Measurements from ENCODE around the gene DOP1B. TPM values are rescaled to one million over a fixed set of nuclear protein-coding genes. Genes with fewer than 3 reads are reported as not detected.
A peak's percentile ranks its signal among the peaks of the same experiment; 100 is the strongest.
"Not testable (repeated sequence)": the region's sequence is repeated elsewhere in the genome, so short reads cannot be mapped to it uniquely, and the experiment has no call there.

Gene DOP1B
- total RNA-seq, 1 experiment from 2014 or later, result 13.0 TPM

DNA sequence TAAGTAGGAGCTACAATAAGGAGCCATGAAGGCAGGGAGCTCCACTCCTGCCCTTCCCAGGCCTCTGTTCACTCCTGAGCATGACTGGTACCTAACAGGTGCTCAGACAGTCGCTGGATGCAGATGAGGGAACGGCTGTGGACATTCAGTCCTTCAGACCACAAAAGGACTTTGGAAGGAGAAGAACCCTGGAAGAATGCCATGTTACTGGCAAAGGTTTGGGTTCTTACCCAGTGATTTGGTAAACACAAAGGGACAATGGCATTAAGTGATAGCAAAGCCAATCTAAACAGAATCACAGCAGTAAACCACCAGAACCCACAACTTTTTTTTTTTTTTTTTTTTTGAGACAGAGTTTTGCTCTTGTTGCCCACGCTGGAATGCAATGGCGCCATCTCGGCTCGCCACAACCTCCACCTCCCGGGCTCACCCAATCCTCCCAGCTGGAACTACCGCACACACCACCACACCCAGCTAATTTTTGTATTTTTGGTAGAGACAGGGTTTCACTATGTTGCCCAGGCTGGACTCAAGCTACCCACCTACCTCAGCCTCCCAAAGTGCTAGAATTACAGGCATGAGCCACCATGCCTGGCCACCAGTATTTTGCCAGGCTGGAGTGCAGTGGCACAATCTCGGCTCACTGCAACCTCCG lies 29.2 kb upstream of the DOP1B start:
- Histone ChIP-seq H3K27ac (no peak overlapping the region), H3K36me3 (0 out of 2 replicates have a peak, but pooled peaks cover 2% of the 10 kb centered on the region), H3K4me3 (no peak overlapping the region), H3K27me3 (no peaks in the 10 kb centered on the region), H3K9me3 (replicated peaks) (no peaks in the 10 kb centered on the region), H3K4me1 (peaks cover 5% of the 10 kb centered on the region)
- DNase-seq, result peak; percentile 42 to 58

DNA sequence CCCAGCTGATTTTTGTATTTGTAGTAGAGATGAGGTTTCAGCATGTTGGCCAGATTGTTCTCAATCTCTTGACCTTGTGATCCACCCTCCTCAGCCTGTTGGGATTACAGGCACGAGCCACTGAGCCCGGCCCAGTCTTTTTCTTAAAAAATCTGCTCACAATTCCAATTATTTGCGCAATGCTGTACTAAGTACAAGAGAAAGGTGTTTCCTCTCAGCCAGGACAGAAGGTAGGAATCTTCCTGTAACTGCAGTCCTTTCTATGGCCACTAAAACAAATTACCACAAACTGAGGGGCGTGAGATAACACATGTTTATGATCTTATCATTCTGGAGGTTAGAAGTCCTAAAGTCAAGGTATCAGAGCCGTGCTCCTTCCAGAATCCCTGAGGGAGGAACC lies 28.6 kb upstream of the DOP1B start:
- Histone ChIP-seq H3K9me3 (replicated peaks) (no peaks in the 10 kb centered on the region), H3K27me3 (no peaks in the 10 kb centered on the region), H3K27ac (no peak overlapping the region), H3K36me3 (0 out of 2 replicates have a peak, but pooled peaks cover 2% of the 10 kb centered on the region), H3K4me1 (peaks cover 5% of the 10 kb centered on the region), H3K4me3 (no peak overlapping the region)
- DNase-seq, result no peak

DNA sequence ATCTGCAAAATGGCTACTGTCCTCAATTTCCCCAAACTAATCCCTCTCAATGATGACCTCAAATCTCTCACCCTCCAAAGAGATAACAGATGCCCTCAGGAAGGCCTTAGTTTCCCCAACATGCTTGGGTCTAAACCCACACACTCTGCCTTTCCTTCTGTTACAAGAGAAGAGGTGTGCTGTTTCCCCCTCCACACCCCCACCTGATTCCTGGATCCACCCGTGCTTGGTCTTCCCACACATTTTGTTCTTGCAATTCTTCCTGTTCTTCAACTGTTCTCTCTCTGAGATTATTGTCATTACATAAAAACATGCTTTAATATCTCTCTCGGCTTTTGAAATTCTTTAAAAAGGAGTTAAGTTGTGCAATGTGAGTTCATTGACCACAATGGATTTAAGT lies 27.4 kb upstream of the DOP1B start:
- H3K4me1 ChIP-seq, result peaks cover 7% of the 10 kb centered on the region
- no peaks in the 10 kb centered on the region for H3K9me3 ChIP-seq (replicated peaks)
- no peak overlapping the region for H3K27ac ChIP-seq
- no peak for DNase-seq
- H3K36me3 ChIP-seq, result 0 out of 2 replicates have a peak, but pooled peaks cover 2% of the 10 kb centered on the region
- H3K27me3 ChIP-seq, result no peaks in the 10 kb centered on the region
- no peak overlapping the region for H3K4me3 ChIP-seq

DNA sequence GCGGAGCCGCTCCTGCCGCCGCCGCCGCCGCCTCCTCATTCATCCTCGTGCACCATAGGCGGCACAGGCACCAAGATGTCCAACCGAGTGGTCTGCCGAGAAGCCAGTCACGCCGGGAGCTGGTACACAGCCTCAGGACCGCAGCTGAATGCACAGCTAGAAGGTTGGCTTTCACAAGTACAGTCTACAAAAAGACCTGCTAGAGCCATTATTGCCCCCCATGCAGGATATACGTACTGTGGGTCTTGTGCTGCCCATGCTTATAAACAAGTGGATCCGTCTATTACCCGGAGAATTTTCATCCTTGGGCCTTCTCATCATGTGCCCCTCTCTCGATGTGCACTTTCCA lies 26.2 kb upstream of the DOP1B start:
- DNase-seq; H3K27ac ChIP-seq; H3K9me3 ChIP-seq (replicated peaks); H3K36me3 ChIP-seq; H3K4me1 ChIP-seq; H3K27me3 ChIP-seq: not testable (repeated sequence)
- H3K4me3 ChIP-seq, result peak overlapping the region; percentile 55

DNA sequence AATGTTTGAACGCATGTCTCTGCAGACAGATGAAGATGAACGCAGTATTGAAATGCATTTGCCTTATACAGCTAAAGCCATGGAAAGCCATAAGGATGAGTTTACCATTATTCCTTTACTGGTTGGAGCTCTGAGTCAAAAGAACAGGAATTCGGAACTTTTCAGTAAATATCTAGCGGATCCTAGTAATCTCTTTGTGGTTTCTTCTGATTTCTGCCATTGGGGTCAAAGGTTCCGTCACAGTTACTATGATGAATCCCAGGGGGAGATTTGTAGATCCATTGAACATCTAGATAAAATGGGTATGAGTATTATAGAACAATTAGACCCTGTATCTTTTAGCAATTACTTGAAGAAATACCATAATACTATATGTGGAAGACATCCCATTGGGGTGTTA lies 25.8 kb upstream of the DOP1B start:
- not testable (repeated sequence) for H3K36me3 ChIP-seq; H3K4me3 ChIP-seq; H3K27me3 ChIP-seq; DNase-seq; H3K4me1 ChIP-seq; H3K9me3 ChIP-seq (replicated peaks); H3K27ac ChIP-seq

DNA sequence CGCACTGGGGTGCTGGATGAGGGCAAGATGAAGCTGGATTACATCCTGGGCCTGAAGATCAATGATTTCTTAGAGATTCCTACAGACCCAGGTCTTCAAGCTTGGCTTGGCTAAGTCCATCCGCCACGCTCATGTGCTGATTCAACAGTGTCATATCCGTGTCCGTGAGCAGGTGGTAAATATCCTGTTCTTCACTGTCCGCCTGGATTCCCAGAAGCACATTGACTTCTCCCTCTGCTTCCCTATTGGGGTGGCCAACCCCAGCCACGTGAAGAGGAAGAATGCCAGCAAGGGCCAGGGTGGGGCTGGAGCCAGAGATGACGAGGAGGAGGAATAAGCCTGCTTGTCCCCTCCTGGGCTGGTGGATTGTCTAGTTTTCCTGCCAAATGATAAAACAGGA lies 23.9 kb upstream of the DOP1B start:
- no peak overlapping the region for H3K4me3 ChIP-seq
- 0 out of 2 replicates have a peak, but pooled peaks cover 2% of the 10 kb centered on the region for H3K36me3 ChIP-seq
- H3K9me3 ChIP-seq (replicated peaks), result no peaks in the 10 kb centered on the region
- peaks cover 5% of the 10 kb centered on the region; the same call in 1 of the 2 replicates for H3K4me1 ChIP-seq
- H3K27ac ChIP-seq, result no peak overlapping the region
- no peak for DNase-seq
- H3K27me3 ChIP-seq, result no peaks in the 10 kb centered on the region

DNA sequence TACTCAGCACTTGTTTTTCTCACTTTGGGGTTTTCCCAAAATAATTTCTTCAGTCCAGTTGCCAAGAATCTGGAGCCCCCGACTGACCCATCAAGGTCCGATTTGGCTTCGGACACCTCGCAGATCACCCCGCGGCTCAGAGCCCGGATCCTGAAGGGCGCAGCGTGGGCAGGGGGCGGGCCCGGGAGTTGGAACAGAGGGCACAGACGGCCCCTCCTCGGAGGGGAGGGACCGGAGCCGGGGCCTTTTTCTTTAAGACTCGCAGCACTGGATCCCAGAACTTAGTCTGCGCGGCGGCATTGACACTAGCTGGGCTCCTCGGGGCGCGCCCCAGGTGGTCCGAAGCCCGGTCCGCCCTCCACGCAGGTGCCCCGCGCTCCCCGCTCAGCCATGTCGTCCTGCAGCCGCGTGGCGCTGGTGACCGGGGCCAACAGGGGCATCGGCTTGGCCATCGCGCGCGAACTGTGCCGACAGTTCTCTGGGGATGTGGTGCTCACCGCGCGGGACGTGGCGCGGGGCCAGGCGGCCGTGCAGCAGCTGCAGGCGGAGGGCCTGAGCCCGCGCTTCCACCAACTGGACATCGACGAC lies 21.7 kb upstream of the DOP1B start, which contains the start of gene CBR3:
Gene CBR3, plus strand, starts transcription at position 277 of the 588 bp plus-strand sequence. Its CDS starts 114 bp downstream, at position 391.
- Histone ChIP-seq H3K27me3 (no peaks in the 10 kb centered on the region), H3K4me3 (peak within 1 kb of the TSS; percentile 65), H3K9me3 (replicated peaks) (no peaks in the 10 kb centered on the region), H3K27ac (peak within 1 kb of the TSS; percentile 55), H3K36me3 (0 out of 2 replicates have a peak, but pooled peaks cover 2% of the 10 kb centered on the region), H3K4me1 (peaks cover 5% of the 10 kb centered on the region; the same call in 1 of the 2 replicates)
- peak; percentile 41 to 54 for DNase-seq

DNA sequence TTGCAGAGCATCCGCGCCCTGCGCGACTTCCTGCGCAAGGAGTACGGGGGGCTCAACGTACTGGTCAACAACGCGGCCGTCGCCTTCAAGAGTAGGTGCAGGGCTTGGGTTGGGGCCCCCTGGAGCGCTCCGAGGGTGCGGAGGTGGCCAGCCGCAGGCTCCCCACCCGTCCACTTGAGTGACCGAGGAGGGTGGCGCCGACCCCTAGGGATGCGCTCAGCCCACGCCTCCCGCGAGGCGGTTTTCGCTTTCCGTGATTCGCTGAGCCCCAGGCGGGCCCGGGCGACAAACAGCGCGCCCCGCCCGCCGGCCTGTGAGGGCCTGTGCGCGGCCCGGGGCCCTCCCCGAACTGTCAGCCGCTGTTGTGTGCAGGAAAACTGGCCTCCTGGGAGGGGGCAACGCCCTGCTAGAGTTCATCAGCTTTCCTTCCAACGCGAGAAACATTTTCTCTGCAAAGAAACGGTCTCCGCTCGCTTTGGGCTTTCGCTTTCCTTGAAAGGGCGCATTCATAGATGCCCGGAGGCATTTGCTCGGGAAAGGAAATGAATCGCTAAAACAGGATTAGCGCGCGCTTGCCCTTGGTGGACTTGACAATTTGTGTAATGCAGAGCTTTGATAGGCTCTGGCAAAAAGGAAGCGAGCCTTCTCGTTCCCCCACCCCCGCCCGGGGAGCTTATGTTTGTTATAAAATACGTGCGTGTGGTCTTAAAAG lies 21.1 kb upstream of the DOP1B start:
- H3K4me1 ChIP-seq, result peaks cover 5% of the 10 kb centered on the region; the same call in 1 of the 2 replicates
- peak overlapping the region; percentile 55 for H3K27ac ChIP-seq
- H3K27me3 ChIP-seq, result no peaks in the 10 kb centered on the region
- no peaks in the 10 kb centered on the region for H3K9me3 ChIP-seq (replicated peaks)
- 0 out of 2 replicates have a peak, but pooled peaks cover 2% of the 10 kb centered on the region for H3K36me3 ChIP-seq
- peak overlapping the region; percentile 65 for H3K4me3 ChIP-seq
- DNase-seq, result peak; percentile 83 to 89

DNA sequence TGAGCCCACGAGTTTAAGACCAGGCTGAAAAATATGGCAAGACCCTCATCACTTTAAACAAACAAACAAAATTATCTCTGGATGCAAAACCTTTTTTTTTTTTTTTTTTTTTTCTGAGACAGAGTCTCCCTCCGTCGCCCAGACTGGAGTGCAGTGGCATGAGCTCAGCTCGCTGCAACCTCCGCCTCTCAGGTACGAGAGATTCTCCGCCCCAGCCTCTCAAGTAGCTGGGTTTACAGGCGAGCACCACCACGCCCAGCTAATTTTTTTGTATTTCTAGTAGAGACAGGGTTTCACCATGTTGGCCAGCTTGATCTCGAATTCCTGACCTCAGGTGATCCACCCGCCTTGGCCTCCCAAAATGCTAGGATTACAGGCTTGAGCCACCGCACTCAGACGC lies 16.8 kb upstream of the DOP1B start:
- H3K27ac ChIP-seq; DNase-seq; H3K9me3 ChIP-seq (replicated peaks); H3K36me3 ChIP-seq; H3K4me1 ChIP-seq; H3K4me3 ChIP-seq; H3K27me3 ChIP-seq: not testable (repeated sequence)

DNA sequence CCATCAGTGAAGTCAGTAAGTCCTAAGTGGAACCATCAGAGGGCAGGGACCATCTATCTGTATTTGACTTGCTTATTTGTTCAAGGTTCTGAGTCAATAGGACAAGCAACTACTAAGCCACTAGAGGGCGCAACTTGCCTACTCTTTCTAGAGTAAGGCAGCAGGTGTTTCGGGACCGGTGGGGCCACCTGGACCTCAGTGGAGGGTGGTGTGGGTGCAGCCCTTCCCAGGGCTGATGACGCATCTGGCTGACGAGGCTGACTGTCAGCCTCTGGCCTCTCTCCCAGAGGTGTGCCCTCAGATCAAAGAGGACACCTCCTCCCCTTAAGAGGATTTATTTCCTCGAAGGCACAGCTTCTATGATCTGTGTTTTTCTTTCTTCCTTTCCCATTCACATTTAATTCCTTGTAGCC lies 15.1 kb upstream of the DOP1B start:
- Histone ChIP-seq H3K27me3 (no peaks in the 10 kb centered on the region), H3K27ac (no peak overlapping the region), H3K9me3 (replicated peaks) (no peaks in the 10 kb centered on the region), H3K4me1 (no peaks in the 10 kb centered on the region), H3K4me3 (no peak overlapping the region), H3K36me3 (no peaks in the 10 kb centered on the region)
- DNase-seq, result peak; percentile 87 to 92

DNA sequence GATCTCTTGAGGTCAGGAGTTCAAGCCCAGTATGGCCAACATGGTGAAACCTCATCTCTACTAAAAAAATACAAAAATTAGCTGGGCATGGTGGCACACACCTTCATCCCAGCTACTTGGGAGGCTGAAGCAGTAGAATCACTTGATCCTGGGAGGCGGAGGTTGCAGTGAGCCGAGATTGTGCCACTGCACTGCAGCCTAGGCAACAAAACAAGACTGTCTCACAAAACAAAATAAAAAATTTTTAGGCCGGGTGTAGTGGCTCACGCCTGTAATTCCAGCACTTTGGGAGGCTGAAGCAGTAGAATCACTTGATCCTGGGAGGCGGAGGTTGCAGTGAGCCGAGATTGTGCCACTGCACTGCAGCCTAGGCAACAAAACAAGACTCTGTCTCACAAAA lies 12.4 kb upstream of the DOP1B start:
- H3K4me1 ChIP-seq; H3K27me3 ChIP-seq; H3K27ac ChIP-seq; H3K9me3 ChIP-seq (replicated peaks); H3K4me3 ChIP-seq; DNase-seq; H3K36me3 ChIP-seq: not testable (repeated sequence)

DNA sequence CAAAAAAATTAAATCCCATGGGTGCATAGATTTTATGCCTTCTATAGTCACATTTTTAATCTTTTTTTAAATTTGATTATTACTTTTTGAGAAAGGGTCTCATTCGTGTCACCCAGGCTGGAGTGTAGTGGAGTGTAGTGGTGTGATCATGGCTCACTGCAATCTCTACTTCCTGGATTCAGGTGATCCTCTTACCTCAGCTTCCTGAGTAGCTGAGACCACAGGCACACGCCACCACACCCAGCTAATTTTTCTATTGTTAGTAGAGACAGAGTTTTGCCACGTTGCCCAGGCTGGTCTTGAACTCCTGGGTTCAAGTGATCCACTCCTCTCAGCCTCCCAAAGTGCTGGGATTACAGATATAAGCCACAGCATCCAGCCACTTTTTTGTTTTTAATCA lies 11.4 kb upstream of the DOP1B start:
- H3K9me3 ChIP-seq (replicated peaks), result no peaks in the 10 kb centered on the region
- no peak overlapping the region for H3K27ac ChIP-seq
- H3K4me1 ChIP-seq, result peaks cover 4% of the 10 kb centered on the region
- no peaks in the 10 kb centered on the region for H3K27me3 ChIP-seq
- H3K36me3 ChIP-seq, result no peaks in the 10 kb centered on the region
- no peak for DNase-seq
- H3K4me3 ChIP-seq, result no peak overlapping the region

DNA sequence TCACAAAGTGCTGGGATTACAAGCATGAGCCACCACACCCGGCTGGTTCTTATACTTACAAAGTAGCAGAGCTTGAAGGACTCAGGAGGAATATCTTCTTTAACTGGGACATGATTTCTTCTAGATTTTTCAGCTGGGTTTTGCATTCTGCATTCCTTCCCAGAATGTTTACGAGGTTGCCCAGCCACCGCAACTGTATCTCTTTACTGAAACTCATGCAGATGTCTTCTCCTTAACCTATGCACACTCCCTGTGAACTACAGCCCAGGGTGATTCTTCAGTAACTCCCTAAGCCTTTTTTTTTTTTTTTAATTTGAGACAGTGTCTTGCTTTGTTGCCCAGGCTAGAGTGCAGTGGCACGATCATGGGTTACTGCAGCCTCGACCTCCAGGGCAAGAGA lies 8.7 kb upstream of the DOP1B start:
- Histone ChIP-seq H3K36me3 (no peaks in the 10 kb centered on the region), H3K27ac (no peak overlapping the region), H3K9me3 (replicated peaks) (no peaks in the 10 kb centered on the region), H3K4me1 (peaks cover 8% of the 10 kb centered on the region), H3K27me3 (no peaks in the 10 kb centered on the region), H3K4me3 (no peak overlapping the region)
- DNase-seq, result no peak

DNA sequence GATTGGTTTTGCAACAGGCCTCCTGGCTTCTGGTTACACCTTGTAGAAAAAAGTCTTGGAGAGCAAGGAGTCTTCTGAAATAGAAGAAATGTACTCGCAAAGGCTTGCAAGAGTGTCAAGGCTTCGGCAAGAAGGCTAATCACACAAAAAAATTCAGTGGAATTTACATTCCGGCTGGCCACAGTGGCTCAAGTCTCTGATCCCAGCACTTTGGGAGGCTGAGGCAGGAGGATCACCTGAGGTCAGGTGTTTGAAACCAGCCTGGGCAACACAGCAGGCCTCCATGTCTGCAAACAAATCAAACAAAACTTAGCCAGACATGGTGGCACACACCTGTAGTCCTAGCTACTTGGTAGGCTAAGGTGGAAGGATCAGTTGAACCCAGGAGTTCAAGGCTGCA lies 7.7 kb upstream of the DOP1B start:
- Histone ChIP-seq H3K27ac (no peak overlapping the region), H3K4me3 (no peak overlapping the region), H3K27me3 (no peaks in the 10 kb centered on the region), H3K4me1 (peaks cover 8% of the 10 kb centered on the region), H3K36me3 (no peaks in the 10 kb centered on the region), H3K9me3 (replicated peaks) (no peaks in the 10 kb centered on the region)
- no peak for DNase-seq

Data from SJCRH30 (cell line).